GM12892 (cell line): ENCODE results near the gene CCDC86.

Source experiments
- POLR2A ChIP-seq: IDR thresholded peaks from 2 replicates; pipeline ENCODE4 v1.6.1; 2011; ENCODE audit warnings: low read depth, low read length, control low read depth
- TAF1 ChIP-seq: IDR thresholded peaks from 2 replicates; pipeline ENCODE4 v1.6.1; 2011; ENCODE audit warnings: low read depth, mild to moderate bottlenecking, control low read depth, low read length, borderline replicate concordance

DNA sequence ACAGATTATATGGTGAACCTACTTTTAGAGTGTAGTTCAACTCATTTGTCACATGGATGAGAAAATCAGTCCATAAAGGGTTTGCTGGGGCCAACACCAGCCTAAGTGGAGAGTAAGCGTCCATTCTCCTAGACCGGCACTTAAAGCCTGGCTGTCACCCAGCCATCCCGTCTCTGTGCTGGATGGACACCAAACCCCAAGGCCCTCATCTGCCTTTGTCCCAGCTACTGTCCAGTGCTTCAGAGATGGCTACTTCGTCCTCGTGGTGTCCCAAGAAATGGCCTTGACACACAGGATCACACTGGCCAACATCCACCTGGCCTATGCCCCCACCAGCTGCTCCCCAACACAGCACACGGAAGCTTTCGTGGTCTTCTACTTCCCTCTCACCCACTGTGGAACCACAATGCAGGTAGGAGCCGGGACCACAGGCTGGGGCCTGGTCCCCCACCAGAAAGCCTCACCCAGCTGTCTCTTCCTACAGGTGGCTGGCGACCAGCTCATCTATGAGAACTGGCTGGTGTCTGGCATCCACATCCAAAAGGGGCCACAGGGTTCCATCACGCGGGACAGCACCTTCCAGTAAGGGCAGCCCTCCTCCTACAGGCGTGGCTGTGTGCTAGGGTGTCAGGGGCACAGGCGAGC lies 28.9 kb downstream of the CCDC86 start:
- TF ChIP-seq POLR2A = no peak
- no peak for TF ChIP-seq TAF1
